Endothelial cell of umbilical vein (primary cell): Measurements from ENCODE around the gene ULK4. TPM values are rescaled to one million over a fixed set of nuclear protein-coding genes. Genes with fewer than 3 reads are reported as not detected.

Experiments
- BruUV-seq: library from RNA; stranded (reverse); fragments of 400-500 nt; replicated peaks from 2 replicates; lab custom pipeline; 2021; lab: Mats Ljungman, UMichigan
- CTCF ChIA-PET: fragments of 300-600, 350-600 bp; sonication (Branson Sonifier 250); formaldehyde crosslinking; loops from one replicate; lab custom pipeline; 2021; ENCODE audit warnings: antibody characterized with exemption, inconsistent platforms; lab: Charles Lee
- POLR2A ChIA-PET: fragments of 300-600, 350-600 bp; sonication (Branson Sonifier 250); formaldehyde crosslinking; loops from one replicate; lab custom pipeline; 2021; ENCODE audit warnings: antibody characterized with exemption, inconsistent platforms; lab: Charles Lee
- DNase-seq: peaks from one replicate; pipeline ENCODE4 v3.0.0-alpha.2; 2011; ENCODE audit warnings: low read depth, low spot score
- FAIRE-seq: peaks from 2 replicates; lab custom pipeline; 2011; peaks lifted over from hg19 to GRCh38; lab: Jason Lieb, UNC
- H2AFZ ChIP-seq: 2 replicates; pipeline ENCODE4 v1.6.0; 2012; ENCODE audit warnings: low read depth, low read length, control low read depth, inconsistent platforms
- H3K27ac ChIP-seq: 2 replicates; pipeline ENCODE4 v1.5.1; 2011; ENCODE audit warnings: low read depth, mild to moderate bottlenecking, control low read depth, low read length, moderate library complexity; ENCODE audit not compliant: insufficient read depth
- H3K27me3 ChIP-seq, 2 experiments: 2 replicates each; pipeline versions ENCODE4 v1.6.0 to v1.6.1; 2011; ENCODE audit warnings: low read length in 2 of 2, mixed read lengths in 1 of 2; ENCODE audit not compliant: control insufficient read depth in 2 of 2, insufficient read depth in 2 of 2
- H3K36me3 ChIP-seq, 2 experiments: 2 replicates in 1 of 2; 3 replicates in 1 of 2; pipeline ENCODE4 v1.5.1; 2011; ENCODE audit warnings: low read length in 2 of 2, mild to moderate bottlenecking in 1 of 2, moderate library complexity in 1 of 2; ENCODE audit not compliant: control insufficient read depth in 2 of 2, insufficient read depth in 2 of 2; ENCODE audit errors: extremely low read depth in 1 of 2
- H3K4me1 ChIP-seq: 3 replicates; pipeline ENCODE4 v1.5.1; 2011; ENCODE audit warnings: mild to moderate bottlenecking, low read length; ENCODE audit not compliant: control insufficient read depth, insufficient read depth; ENCODE audit errors: extremely low read depth
- H3K4me2 ChIP-seq: 2 replicates; pipeline ENCODE4 v1.6.1; 2011; ENCODE audit warnings: low read length, control low read depth, mixed read lengths; ENCODE audit not compliant: insufficient read depth
- H3K4me3 ChIP-seq, 3 experiments: fragments of 200-600 bp in 1 of 3; sonication (generic), shearing (Covaris generic) in 1 of 3; replicated peaks in 1 of 3; 2 replicates each; pipeline ENCODE4 v1.5.1; 2011 to 2016; ENCODE audit warnings: control low read depth in 3 of 3, low read length in 3 of 3, mild to moderate bottlenecking in 2 of 3, inconsistent platforms in 1 of 3, low read depth in 1 of 3, moderate library complexity in 1 of 3; ENCODE audit not compliant: insufficient read depth in 1 of 3
- H3K79me2 ChIP-seq: 2 replicates; pipeline ENCODE4 v1.6.0; 2012; ENCODE audit warnings: low read length, inconsistent platforms; ENCODE audit not compliant: control insufficient read depth, insufficient read depth
- H3K9ac ChIP-seq: replicated peaks from 2 replicates; pipeline ENCODE3; 2011; ENCODE audit warnings: low read length, control low read depth; ENCODE audit not compliant: insufficient read depth; ENCODE audit errors: extremely low read depth
- H3K9me1 ChIP-seq: replicated peaks from 3 replicates; pipeline ENCODE4 v1.6.0; 2011; ENCODE audit warnings: mild to moderate bottlenecking, low read length; ENCODE audit not compliant: control insufficient read depth, insufficient read depth; ENCODE audit errors: extremely low read depth
- H3K9me3 ChIP-seq: replicated peaks from 2 replicates; pipeline ENCODE4 v1.5.1; 2012; ENCODE audit warnings: low read length, inconsistent platforms; ENCODE audit not compliant: control insufficient read depth, insufficient read depth
- H4K20me1 ChIP-seq: replicated peaks from 2 replicates; pipeline ENCODE3; 2011; ENCODE audit warnings: mild to moderate bottlenecking, low read length; ENCODE audit not compliant: control insufficient read depth, insufficient read depth; ENCODE audit errors: extremely low read depth
- FOS ChIP-seq: IDR thresholded peaks from 2 replicates; pipeline ENCODE4 v1.6.1; 2011; ENCODE audit warnings: mild to moderate bottlenecking, low read length, moderate library complexity, borderline replicate concordance; ENCODE audit not compliant: insufficient read depth
- GATA2 ChIP-seq: IDR thresholded peaks from 2 replicates; pipeline ENCODE4 v1.7.0; 2011; ENCODE audit warnings: low read depth, mild to moderate bottlenecking, moderate library complexity, mixed read lengths, low read length; ENCODE audit not compliant: insufficient read length, insufficient read depth
- JUN ChIP-seq: IDR thresholded peaks from 2 replicates; pipeline ENCODE4 v1.6.1; 2011; ENCODE audit warnings: borderline replicate concordance, low read depth; ENCODE audit not compliant: insufficient read length, insufficient read depth
- MAX ChIP-seq: IDR thresholded peaks from 2 replicates; pipeline ENCODE4 v1.6.1; 2011; ENCODE audit not compliant: insufficient read depth, insufficient read length
- MYC ChIP-seq: IDR thresholded peaks from one replicate; pipeline ENCODE4 v1.6.1; 2011; ENCODE audit warnings: mild to moderate bottlenecking, low read depth, low read length
- POLR2A ChIP-seq: IDR thresholded peaks from 2 replicates; pipeline ENCODE4 v1.6.1; 2012; ENCODE audit warnings: low read depth, mild to moderate bottlenecking, control low read depth, low read length
- dilution Hi-C: fragments of 300-500 bp; cut with MboI; formaldehyde crosslinking; loops from one replicate; pipeline ENCODE4 v1.15.0; 2019; ENCODE audit warnings: low sequenced_read_pairs; ENCODE audit not compliant: extremely low pct_ligation_motif_present
- intact Hi-C: fragments of 100-400 bp; cut with micrococcal nuclease; formaldehyde crosslinking; loops from one replicate; pipeline ENCODE4 v1.10.0; 2022
- polyA plus RNA-seq, 4 experiments: library from polyadenylated mRNA; depleted of rRNA in 3 of 4; stranded (reverse) in 3 of 4; unstranded in 1 of 4; fragments of >200 nt; gene quantifications; 2 replicates each; pipeline versions ENCODE4 v1.2.1 to v1.2.3, GENCODE V29; 2011 to 2012; ENCODE audit warnings: missing spikeins in 1 of 4
- total RNA-seq: library from RNA; stranded (reverse); gene quantifications from 2 replicates; pipeline ENCODE4 v1.2.3, GENCODE V29; 2021

The ULK4 gene
- total and polyA plus RNA-seq, 2 donors (not counting 3 experiments of a cell fraction or from before 2014, with no cell fraction given) = 3.3 to 16.0 TPM

- intact Hi-C loops = no loop called here
- Histone ChIP-seq H3K27me3 (no peaks in the 10 kb centered on the region), H4K20me1 (no peaks in the 10 kb centered on the region), H2AFZ (no peak overlapping the region), H3K4me3 (no peak overlapping the region), H3K9me1 (no peaks in the 10 kb centered on the region), H3K36me3 (no peaks in the 10 kb centered on the region), H3K27ac (no peak overlapping the region), H3K9ac (no peak overlapping the region), H3K4me2 (no peak overlapping the region), H3K4me1 (no peaks in the 10 kb centered on the region), H3K79me2 (no peaks in the 10 kb centered on the region), H3K9me3 (no peaks in the 10 kb centered on the region)
- no peak for FAIRE-seq
- ChIA-PET POLR2A (no interaction called here), CTCF (no interaction called here)
- dilution Hi-C loops = no loop called here
- BruUV-seq = no TSS peak
- TF ChIP-seq FOS (peak; percentile 49), MYC (no peak), MAX (no peak), GATA2 (no peak)
- no peak for DNase-seq
Measured at GRCh38 chr3:41418961-41419691, 542.8 kb downstream of the ULK4 start.

GRCh38 chr3:41417574-41417973 is 544.3 kb downstream of the ULK4 start:
- intact Hi-C loops (no loop called here), dilution Hi-C loops (no loop called here)
- CTCF ChIA-PET = interaction anchor here (0.5 to 1.4 kb wide), 2 partner anchors 8 to 461 kb away, joined by 3 to 4 read pairs; no protein-coding TSS in a partner anchor

More at GRCh38 chr3:41417574-41417973, 544.3 kb downstream of the ULK4 start:
- no peaks in the 10 kb centered on the region for H3K79me2 ChIP-seq
- no peaks in the 10 kb centered on the region for H3K9me3 ChIP-seq
- no peak for DNase-seq
- H3K4me1 ChIP-seq = no peaks in the 10 kb centered on the region
- TF ChIP-seq MAX (no peak), POLR2A (no peak), JUN (no peak)
- H2AFZ ChIP-seq = no peak overlapping the region
- H3K27me3 ChIP-seq = no peaks in the 10 kb centered on the region
- no peak overlapping the region for H3K27ac ChIP-seq
- H3K9me1 ChIP-seq = no peaks in the 10 kb centered on the region
- no peaks in the 10 kb centered on the region for H4K20me1 ChIP-seq
- H3K4me2 ChIP-seq = no peak overlapping the region
- no peak overlapping the region for H3K9ac ChIP-seq
- FAIRE-seq = no peak
- no peak overlapping the region for H3K4me3 ChIP-seq
- no TSS peak for BruUV-seq
- H3K36me3 ChIP-seq = no peaks in the 10 kb centered on the region
- POLR2A ChIA-PET = no interaction called here
